Tibial artery (tissue), 4 donors: ENCODE results near the gene KCNS1.

Experiments
- DNase-seq, 2 donors: peaks; one replicate each; pipeline ENCODE4 v3.0.0-alpha.2; 2019
- H3K27ac ChIP-seq, 2 donors: fragments of 200-600 bp; sonication (generic) in 1 of 2; 1 replicate in 1 of 2; 2 replicates in 1 of 2; pipeline ENCODE4 v1.5.1; 2018 to 2019; ENCODE audit warnings: mild to moderate bottlenecking in 1 of 2
- H3K27me3 ChIP-seq, 2 donors: fragments of 200-600 bp; sonication (generic) in 1 of 2; one replicate each; pipeline versions ENCODE4 v1.5.1 to v1.6.0; 2016 to 2019
- H3K36me3 ChIP-seq, 3 donors: fragments of 200-600 bp; sonication (generic) in 2 of 3; one replicate each; pipeline ENCODE4 v1.5.1; 2016 to 2019; ENCODE audit warnings: mild to moderate bottlenecking in 2 of 3
- H3K4me1 ChIP-seq, 4 donors: fragments of 200-600 bp; sonication (generic) in 2 of 4; 1 replicate in 3 of 4; 2 replicates in 1 of 4; pipeline ENCODE4 v1.5.1; 2016 to 2019
- H3K4me3 ChIP-seq, 2 donors: fragments of 200-600 bp; sonication (generic) in 1 of 2; 1 replicate in 1 of 2; 2 replicates in 1 of 2; pipeline ENCODE4 v1.5.1; 2018 to 2019; ENCODE audit warnings: mild to moderate bottlenecking in 2 of 2
- H3K9me3 ChIP-seq, 3 donors: fragments of 200-600 bp; sonication (generic) in 1 of 3; one replicate each; pipeline ENCODE4 v1.5.1; 2016 to 2019
- CTCF ChIP-seq, 2 experiments: fragments of 200-600 bp in 1 of 2; fragments of 450-650 bp in 1 of 2; IDR thresholded peaks; one replicate each; pipeline ENCODE4 v1.5.1; 2017 to 2019; ENCODE audit warnings: antibody characterized with exemption in 2 of 2, mild to moderate bottlenecking in 1 of 2, moderate library complexity in 1 of 2
- intact Hi-C: fragments of 100-400 bp; cut with DNase I; formaldehyde crosslinking; loops from one replicate; pipeline ENCODE4 v1.15.0; 2023; ENCODE audit warnings: low total_unique reads

The KCNS1 gene

DNA sequence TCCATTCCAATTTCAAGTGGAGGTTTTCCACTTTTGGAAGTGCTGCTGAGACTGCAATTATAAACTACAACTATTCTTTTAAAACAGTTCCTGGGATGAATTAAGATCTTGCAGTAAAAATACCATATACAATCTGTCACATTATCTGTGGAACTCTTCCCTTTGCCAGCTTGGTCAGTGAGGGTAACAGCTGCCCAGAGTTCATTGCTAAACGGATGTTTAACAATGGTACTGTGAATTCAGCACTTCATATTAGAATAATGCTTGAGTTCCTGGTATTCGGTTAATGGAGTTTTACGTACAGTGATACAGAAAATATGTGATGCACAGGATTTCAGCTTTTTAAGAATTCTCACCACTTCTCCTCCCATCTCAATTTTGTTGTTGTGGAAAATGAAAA is 51.5 kb downstream of the KCNS1 start:
- no peak for DNase-seq
- intact Hi-C loops: loop anchor here (5.0 to 10.0 kb wide), 2 partner anchors 43 to 245 kb away; no protein-coding TSS in a partner anchor
- Histone ChIP-seq H3K4me3 (no peak overlapping the region), H3K36me3 (no peaks in the 10 kb centered on the region), H3K4me1 (peaks cover 0 to 21% (median 15%) of the 10 kb centered on the region in 4 donors), H3K27me3 (no peaks in the 10 kb centered on the region), H3K27ac (no peak overlapping the region), H3K9me3 (no peaks in the 10 kb centered on the region)
- no peak for TF ChIP-seq CTCF (IDR thresholded peaks at IDR 0.05)

GRCh38 chr20:45047581-45048119 is 53.3 kb downstream of the KCNS1 start:
- intact Hi-C loops: loop anchor here (5.0 to 10.0 kb wide), 2 partner anchors 45 to 247 kb away; no protein-coding TSS in a partner anchor
- H3K9me3 ChIP-seq: no peaks in the 10 kb centered on the region

DNA sequence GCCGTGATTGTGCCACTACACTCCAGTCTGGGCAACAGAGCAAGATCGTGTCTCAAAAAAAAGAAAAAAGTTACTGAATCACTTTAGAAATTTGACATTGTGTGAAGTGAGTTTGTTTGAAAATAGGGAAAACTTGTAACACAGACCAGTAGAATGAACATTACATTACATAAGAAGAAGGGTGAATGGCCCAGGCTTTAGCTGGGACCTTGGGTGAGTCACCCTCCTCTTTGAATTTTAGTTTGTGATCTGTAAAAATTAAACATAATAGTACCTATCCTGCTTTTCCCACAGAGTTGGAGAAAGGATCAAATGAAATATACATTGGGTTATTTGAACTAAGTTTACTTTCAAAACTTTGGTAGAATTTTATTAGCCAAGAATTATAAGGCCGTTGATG is 56.3 kb downstream of the KCNS1 start:
- no peak for TF ChIP-seq CTCF (IDR thresholded peaks at IDR 0.05)
- no peaks in the 10 kb centered on the region for H3K27me3 ChIP-seq
- no peak overlapping the region for H3K4me3 ChIP-seq
- intact Hi-C loops: loop anchor here (10.0 kb wide), 1 partner anchor 250 kb away; no protein-coding TSS in a partner anchor
- no peaks in the 10 kb centered on the region for H3K36me3 ChIP-seq
- DNase-seq: no peak
- H3K4me1 ChIP-seq: no peaks in the 10 kb centered on the region
- H3K27ac ChIP-seq: no peak overlapping the region
- H3K9me3 ChIP-seq: no peaks in the 10 kb centered on the region

More at GRCh38 chr20:45047581-45048119, 53.3 kb downstream of the KCNS1 start:
- TF ChIP-seq CTCF (IDR thresholded peaks at IDR 0.05): no peak
- no peaks in the 10 kb centered on the region for H3K27me3 ChIP-seq
- no peak overlapping the region for H3K4me3 ChIP-seq
- H3K36me3 ChIP-seq: no peaks in the 10 kb centered on the region
- H3K4me1 ChIP-seq: peaks cover 0 to 7% (median 2%) of the 10 kb centered on the region in 4 donors
- DNase-seq: no peak
- no peak overlapping the region for H3K27ac ChIP-seq

DNA sequence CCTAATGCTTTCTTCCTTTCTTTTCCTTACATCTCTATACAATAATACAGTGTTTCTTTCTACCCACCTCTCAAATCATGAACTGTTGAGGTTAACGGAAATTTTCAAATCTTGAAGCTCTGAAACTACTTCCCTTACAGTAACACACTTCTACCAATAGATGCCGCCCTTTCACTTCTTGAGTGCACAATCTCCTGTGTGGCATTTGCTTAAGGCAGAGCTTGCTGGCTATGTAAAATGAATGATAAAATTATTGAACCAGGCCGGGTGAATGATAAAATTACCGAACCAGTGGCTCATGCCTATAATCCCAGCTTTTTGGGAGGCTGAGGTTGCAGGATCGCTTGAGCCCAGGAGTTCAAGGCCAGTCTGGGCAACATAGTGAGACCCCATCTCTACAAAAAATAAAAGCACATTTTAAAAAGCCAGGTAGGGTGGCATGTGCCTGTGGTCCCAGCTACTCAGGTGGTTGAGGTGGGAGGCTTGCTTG is 56.8 kb downstream of the KCNS1 start:
- H3K4me3 ChIP-seq: no peak overlapping the region
- H3K27me3 ChIP-seq: no peaks in the 10 kb centered on the region
- H3K9me3 ChIP-seq: no peaks in the 10 kb centered on the region
- DNase-seq: no peak
- H3K27ac ChIP-seq: no peak overlapping the region
- TF ChIP-seq CTCF (IDR thresholded peaks at IDR 0.05): peak; percentile 61 to 86
- intact Hi-C loops: loop anchor here (10.0 kb wide), 1 partner anchor 251 kb away; no protein-coding TSS in a partner anchor
- H3K36me3 ChIP-seq: no peaks in the 10 kb centered on the region
- H3K4me1 ChIP-seq: no peaks in the 10 kb centered on the region

DNA sequence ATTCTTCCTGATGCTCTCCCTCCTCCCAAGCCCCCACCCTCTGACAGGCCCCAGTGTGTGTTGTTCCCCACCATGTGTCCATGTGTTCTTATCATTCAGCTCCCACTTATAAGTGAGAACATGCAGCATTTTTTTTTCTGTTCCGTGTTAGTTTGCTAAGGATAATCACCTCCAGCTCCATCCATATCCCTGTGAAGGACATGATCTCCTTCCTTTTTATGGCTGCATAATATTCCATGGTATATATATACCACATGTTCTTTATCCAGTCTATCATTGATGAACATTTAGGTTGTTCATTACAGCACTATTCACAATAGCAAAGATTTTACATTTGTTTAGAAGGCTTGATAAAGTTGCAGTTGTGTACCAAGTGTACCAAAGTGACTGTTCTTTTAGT is 57.9 kb downstream of the KCNS1 start:
- intact Hi-C loops: loop anchor here (10.0 kb wide), 1 partner anchor 252 kb away; no protein-coding TSS in a partner anchor
- H3K36me3 ChIP-seq: no peaks in the 10 kb centered on the region

More for the DNA sequence above, 57.9 kb downstream of the KCNS1 start:
- no peaks in the 10 kb centered on the region for H3K27me3 ChIP-seq
- H3K9me3 ChIP-seq: no peaks in the 10 kb centered on the region
- DNase-seq: no peak
- no peak for TF ChIP-seq CTCF (IDR thresholded peaks at IDR 0.05)
- no peaks in the 10 kb centered on the region for H3K4me1 ChIP-seq
- no peak overlapping the region for H3K4me3 ChIP-seq
- no peak overlapping the region for H3K27ac ChIP-seq
